PC-3 (cell line): ENCODE data around the gene QPCT. TPM values are rescaled to one million over a fixed set of nuclear protein-coding genes. Genes with fewer than 3 reads are reported as not detected.

Experiments
- ATAC-seq: fragments of 200-7000 bp; cut with Tn5 transposase; 2 replicates; pipeline ENCODE4 v1.9.1; 2020; ENCODE audit warnings: mild to moderate bottlenecking, moderate library complexity
- BruUV-seq: library from RNA; stranded (reverse); fragments of 400-500 nt; replicated peaks from 2 replicates; lab custom pipeline; 2021; lab: Mats Ljungman, UMichigan
- CTCF ChIA-PET: fragments of 300-600 bp; sonication (Branson Sonifier 250); formaldehyde crosslinking; loops from one replicate; lab custom pipeline; 2022; ENCODE audit warnings: antibody characterized with exemption; lab: Charles Lee
- POLR2A ChIA-PET: fragments of 300-600 bp; sonication (Branson Sonifier 250); formaldehyde crosslinking; loops from one replicate; lab custom pipeline; 2022; ENCODE audit warnings: antibody characterized with exemption; ENCODE audit not compliant: unreplicated experiment; lab: Charles Lee
- DNase-seq: peaks from one replicate; pipeline ENCODE4 v3.0.0-alpha.2; 2015
- H2AFZ ChIP-seq: fragments of 300-600 bp; sonication (generic); 2 replicates; pipeline ENCODE4 v1.6.0; 2016; ENCODE audit warnings: antibody characterized with exemption, low read length
- H3F3A ChIP-seq: fragments of 300-600 bp; sonication (generic); one replicate; pipeline ENCODE4 v1.6.0; 2017; ENCODE audit warnings: antibody characterized with exemption, low read length, control low read depth, mild to moderate bottlenecking; ENCODE audit not compliant: unreplicated experiment
- H3K27ac ChIP-seq: fragments of 300-600 bp; sonication (generic); 2 replicates; pipeline ENCODE4 v1.5.1; 2016; ENCODE audit warnings: mild to moderate bottlenecking, low read length
- H3K27me3 ChIP-seq: fragments of 300-600 bp; sonication (generic); 2 replicates; pipeline ENCODE4 v1.6.1; 2016; ENCODE audit warnings: low read length, mixed read lengths
- H3K36me3 ChIP-seq: fragments of 300-600 bp; sonication (generic); 2 replicates; pipeline ENCODE4 v1.6.1; 2016; ENCODE audit warnings: low read depth, mixed run types, low read length, mixed read lengths
- H3K4me1 ChIP-seq: fragments of 300-600 bp; sonication (generic); 2 replicates; pipeline ENCODE4 v1.5.1; 2016; ENCODE audit warnings: low read length; ENCODE audit not compliant: insufficient read depth
- H3K4me2 ChIP-seq: fragments of 300-600 bp; sonication (generic); 2 replicates; pipeline ENCODE4 v1.6.0; 2016; ENCODE audit warnings: low read length
- H3K4me3 ChIP-seq: fragments of 300-600 bp; sonication (generic); 2 replicates; pipeline ENCODE4 v1.5.1; 2016; ENCODE audit warnings: mild to moderate bottlenecking, low read length, mixed read lengths
- H3K79me2 ChIP-seq: fragments of 300-600 bp; sonication (generic); 2 replicates; pipeline ENCODE4 v1.6.1; 2017; ENCODE audit warnings: low read length, mixed read lengths
- H3K9ac ChIP-seq: fragments of 300-600 bp; sonication (generic); 2 replicates; pipeline ENCODE4 v1.6.0; 2016; ENCODE audit warnings: mild to moderate bottlenecking, low read length
- H3K9me2 ChIP-seq: fragments of 300-600 bp; sonication (generic); replicated peaks from 2 replicates; pipeline ENCODE4 v1.6.1; 2016; ENCODE audit warnings: mixed run types, low read length, mixed read lengths
- H3K9me3 ChIP-seq: fragments of 300-600 bp; sonication (generic); 2 replicates; pipeline ENCODE4 v1.6.1; 2016; ENCODE audit warnings: low read length, mixed read lengths
- H4K20me1 ChIP-seq: fragments of 300-600 bp; sonication (generic); 2 replicates; pipeline ENCODE4 v1.6.1; 2016; ENCODE audit warnings: low read length, mixed read lengths
- EZH2 ChIP-seq: fragments of 300-600 bp; sonication (generic); IDR thresholded peaks from one replicate; pipeline ENCODE4 v1.6.1; 2017; ENCODE audit warnings: antibody characterized with exemption, mild to moderate bottlenecking, low read length; ENCODE audit not compliant: unreplicated experiment
- EZH2phosphoT487 ChIP-seq: fragments of 300-600 bp; sonication (generic); IDR thresholded peaks from 2 replicates; pipeline ENCODE4 v1.6.1; 2018; ENCODE audit warnings: mild to moderate bottlenecking, antibody characterized with exemption, low read length, borderline replicate concordance
- intact Hi-C: fragments of 100-400 bp; cut with micrococcal nuclease; formaldehyde crosslinking; loops from 2 replicates; pipeline ENCODE4 v1.9.0; 2023
- total RNA-seq: library from RNA; depleted of rRNA; stranded (reverse); fragments of >200 nt; gene quantifications from 2 replicates; pipeline ENCODE4 v1.2.3, GENCODE V29; 2014
- TF ChIP-seq, protein P1 (sequence below): fragments of 300-600 bp; sonication (generic); conservative IDR thresholded peaks from 2 replicates; pipeline ENCODE4 v1.5.1; 2017; ENCODE audit warnings: antibody characterized with exemption, low read depth, mild to moderate bottlenecking, low read length

QPCT gene
- total RNA-seq, 1 experiment from 2014 or later, result not detected

DNA sequence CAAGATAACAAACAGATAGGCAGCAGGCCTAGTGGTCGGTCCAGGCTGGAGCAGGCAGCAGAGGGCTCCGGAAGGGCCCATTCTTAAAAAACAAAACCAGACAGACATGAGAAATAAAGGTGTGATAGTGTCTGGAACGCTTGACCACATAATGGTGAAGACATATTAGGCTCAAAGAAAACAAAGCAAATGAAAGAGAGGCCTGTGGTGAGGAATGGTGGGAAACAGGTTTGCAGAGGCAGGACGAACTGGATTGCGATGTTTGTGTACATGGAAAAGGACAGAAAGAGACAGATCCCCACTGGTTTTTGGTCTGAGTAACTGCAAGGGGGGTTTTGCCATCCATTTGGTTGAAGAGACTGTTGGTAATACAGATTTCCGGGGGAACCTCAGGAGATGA is 19.9 kb downstream of the QPCT start:
- no peaks in the 10 kb centered on the region for H4K20me1 ChIP-seq
- H3K36me3 ChIP-seq, result no peaks in the 10 kb centered on the region
- no peak for ATAC-seq
- no peaks in the 10 kb centered on the region for H3K9me2 ChIP-seq
- no peaks in the 10 kb centered on the region for H3K79me2 ChIP-seq
- no peaks in the 10 kb centered on the region for H3F3A ChIP-seq
- intact Hi-C loops, result no loop called here
- H3K27me3 ChIP-seq, result no peaks in the 10 kb centered on the region
- POLR2A ChIA-PET, result no interaction called here
- no peak overlapping the region for H2AFZ ChIP-seq
- H3K9me3 ChIP-seq, result no peaks in the 10 kb centered on the region
- CTCF ChIA-PET, result no interaction called here
- DNase-seq, result no peak
- no peak overlapping the region for H3K4me2 ChIP-seq
- H3K9ac ChIP-seq, result no peak overlapping the region
- no peak overlapping the region for H3K4me3 ChIP-seq
- BruUV-seq, result no TSS peak
- H3K27ac ChIP-seq, result no peak overlapping the region
- H3K4me1 ChIP-seq, result peaks cover 16% of the 10 kb centered on the region
- TF ChIP-seq EZH2phosphoT487 (no peak), EZH2 (no peak)
- TF ChIP-seq, protein P1, sequence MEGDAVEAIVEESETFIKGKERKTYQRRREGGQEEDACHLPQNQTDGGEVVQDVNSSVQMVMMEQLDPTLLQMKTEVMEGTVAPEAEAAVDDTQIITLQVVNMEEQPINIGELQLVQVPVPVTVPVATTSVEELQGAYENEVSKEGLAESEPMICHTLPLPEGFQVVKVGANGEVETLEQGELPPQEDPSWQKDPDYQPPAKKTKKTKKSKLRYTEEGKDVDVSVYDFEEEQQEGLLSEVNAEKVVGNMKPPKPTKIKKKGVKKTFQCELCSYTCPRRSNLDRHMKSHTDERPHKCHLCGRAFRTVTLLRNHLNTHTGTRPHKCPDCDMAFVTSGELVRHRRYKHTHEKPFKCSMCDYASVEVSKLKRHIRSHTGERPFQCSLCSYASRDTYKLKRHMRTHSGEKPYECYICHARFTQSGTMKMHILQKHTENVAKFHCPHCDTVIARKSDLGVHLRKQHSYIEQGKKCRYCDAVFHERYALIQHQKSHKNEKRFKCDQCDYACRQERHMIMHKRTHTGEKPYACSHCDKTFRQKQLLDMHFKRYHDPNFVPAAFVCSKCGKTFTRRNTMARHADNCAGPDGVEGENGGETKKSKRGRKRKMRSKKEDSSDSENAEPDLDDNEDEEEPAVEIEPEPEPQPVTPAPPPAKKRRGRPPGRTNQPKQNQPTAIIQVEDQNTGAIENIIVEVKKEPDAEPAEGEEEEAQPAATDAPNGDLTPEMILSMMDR, result no peak

DNA sequence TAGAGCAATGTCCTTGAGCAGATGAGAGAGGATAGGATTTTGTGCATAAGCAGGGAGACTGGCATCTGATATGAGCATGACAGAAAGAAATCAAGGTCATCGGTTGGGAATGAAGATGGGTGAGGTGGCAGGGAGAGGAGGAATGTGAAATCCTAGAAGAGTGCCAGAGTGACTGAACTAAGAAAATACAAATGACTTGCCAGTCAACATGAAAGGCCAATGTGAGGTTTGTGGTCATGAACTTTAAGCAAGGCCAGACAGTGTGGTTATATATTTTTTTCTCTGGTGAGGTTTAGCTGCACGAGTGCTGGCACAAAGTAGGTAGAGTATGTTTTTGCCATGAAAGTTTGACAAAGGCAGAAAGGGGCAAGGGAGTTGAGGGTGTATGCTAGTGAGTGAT is 21.2 kb downstream of the QPCT start:
- ChIA-PET POLR2A (no interaction called here), CTCF (no interaction called here)
- BruUV-seq, result no TSS peak
- Histone ChIP-seq H4K20me1 (no peaks in the 10 kb centered on the region), H2AFZ (no peak overlapping the region), H3K4me3 (no peak overlapping the region), H3K9me2 (no peaks in the 10 kb centered on the region), H3K9me3 (no peaks in the 10 kb centered on the region), H3K4me1 (peaks cover 16% of the 10 kb centered on the region), H3K4me2 (no peak overlapping the region), H3K79me2 (no peaks in the 10 kb centered on the region), H3K27me3 (no peaks in the 10 kb centered on the region), H3F3A (no peaks in the 10 kb centered on the region), H3K9ac (no peak overlapping the region), H3K36me3 (no peaks in the 10 kb centered on the region), H3K27ac (no peak overlapping the region)
- DNase-seq (peak; percentile 82), ATAC-seq (peak; percentile 51)
- intact Hi-C loops, result no loop called here
- TF ChIP-seq, protein P1, result no peak

DNA sequence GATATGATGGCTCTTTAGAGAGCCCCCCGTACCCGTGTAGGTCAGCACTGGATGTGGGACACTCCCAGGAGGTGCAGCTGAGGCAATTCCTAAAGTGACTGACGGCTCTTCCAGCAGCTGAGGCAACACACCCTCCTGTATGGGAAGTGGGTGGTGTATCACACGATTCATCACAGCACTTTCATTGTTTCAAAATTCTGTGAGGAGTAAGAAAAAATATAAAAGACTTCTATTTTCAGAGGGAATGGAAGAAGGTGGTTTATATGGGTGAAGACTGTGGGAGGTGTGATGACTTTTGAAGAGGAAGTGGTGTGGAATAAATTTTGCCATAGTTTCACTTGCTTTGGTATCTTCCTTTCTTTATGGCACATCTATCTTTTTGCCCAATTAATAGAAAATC is 22.3 kb downstream of the QPCT start:
- Histone ChIP-seq H3K4me3 (no peak overlapping the region), H3K79me2 (no peaks in the 10 kb centered on the region), H2AFZ (no peak overlapping the region), H3K9me2 (no peaks in the 10 kb centered on the region), H3K36me3 (no peaks in the 10 kb centered on the region), H3K27me3 (no peaks in the 10 kb centered on the region), H3K27ac (no peak overlapping the region), H3K9me3 (no peaks in the 10 kb centered on the region), H3K9ac (no peak overlapping the region), H3K4me2 (no peak overlapping the region), H4K20me1 (no peaks in the 10 kb centered on the region), H3F3A (no peaks in the 10 kb centered on the region), H3K4me1 (peaks cover 16% of the 10 kb centered on the region)
- DNase-seq (no peak), ATAC-seq (no peak)
- BruUV-seq, result no TSS peak
- intact Hi-C loops, result no loop called here
- CTCF ChIA-PET, result no interaction called here
- POLR2A ChIA-PET, result interaction anchor here (0.6 kb wide), 1 partner anchor 29 kb away, joined by 24 read pairs; no protein-coding TSS in a partner anchor
- TF ChIP-seq, protein P1, result no peak
- no peak for TF ChIP-seq EZH2phosphoT487
- no peak for TF ChIP-seq EZH2
